Measurements from ENCODE around the gene ARL6IP5.

ARL6IP5 gene

DNA sequence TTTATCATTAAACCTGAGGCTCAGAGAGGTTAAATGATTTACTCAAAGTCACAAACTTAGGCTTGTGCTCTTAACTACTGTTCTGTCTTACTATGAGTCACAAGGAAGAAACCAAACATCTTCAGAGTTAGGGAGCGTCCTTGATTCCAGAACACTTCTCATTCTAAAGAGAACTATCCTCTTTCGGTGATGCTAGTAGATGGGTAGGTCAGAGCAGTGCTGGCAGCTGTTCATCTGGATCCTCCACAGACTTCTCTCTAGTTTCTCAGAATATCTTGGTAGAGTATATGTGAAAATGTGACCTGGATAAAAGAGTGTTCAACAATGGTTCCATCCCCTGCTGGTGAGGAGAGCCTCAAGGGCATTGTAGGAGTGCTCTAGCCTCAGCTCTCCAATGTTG, 3.3 kb downstream of the ARL6IP5 start:
- peak overlapping the region; percentile 49 for H3K4me2 ChIP-seq
- H3K4me3 ChIP-seq (IDR thresholded peaks at IDR 0.05; ENCODE audit: insufficient read depth, low read depth, low read length): no peak overlapping the region

GRCh38 chr3:69090021-69090420, 5.3 kb downstream of the ARL6IP5 start:
- Histone ChIP-seq H3K4me2 (peak overlapping the region; percentile 49), H4K20me1 (ENCODE audit: insufficient read depth) (no peaks in the 10 kb centered on the region)

More for the DNA sequence above, 3.3 kb downstream of the ARL6IP5 start:
- no peaks in the 10 kb centered on the region for H3K27me3 ChIP-seq (ENCODE audit: insufficient read depth, low read depth)
- H2AFZ ChIP-seq (ENCODE audit: low read depth): no peak overlapping the region
- peaks cover 83% of the 10 kb centered on the region for H3K79me2 ChIP-seq (ENCODE audit: insufficient read depth, low read depth)
- no peaks in the 10 kb centered on the region for H4K20me1 ChIP-seq (ENCODE audit: insufficient read depth)
- H3K4me1 ChIP-seq (ENCODE audit: low read depth, poor library complexity, severe bottlenecking): peaks cover 75% of the 10 kb centered on the region
- no peaks in the 10 kb centered on the region for H3K36me3 ChIP-seq (ENCODE audit: insufficient read depth)
- TF ChIP-seq, protein P1, sequence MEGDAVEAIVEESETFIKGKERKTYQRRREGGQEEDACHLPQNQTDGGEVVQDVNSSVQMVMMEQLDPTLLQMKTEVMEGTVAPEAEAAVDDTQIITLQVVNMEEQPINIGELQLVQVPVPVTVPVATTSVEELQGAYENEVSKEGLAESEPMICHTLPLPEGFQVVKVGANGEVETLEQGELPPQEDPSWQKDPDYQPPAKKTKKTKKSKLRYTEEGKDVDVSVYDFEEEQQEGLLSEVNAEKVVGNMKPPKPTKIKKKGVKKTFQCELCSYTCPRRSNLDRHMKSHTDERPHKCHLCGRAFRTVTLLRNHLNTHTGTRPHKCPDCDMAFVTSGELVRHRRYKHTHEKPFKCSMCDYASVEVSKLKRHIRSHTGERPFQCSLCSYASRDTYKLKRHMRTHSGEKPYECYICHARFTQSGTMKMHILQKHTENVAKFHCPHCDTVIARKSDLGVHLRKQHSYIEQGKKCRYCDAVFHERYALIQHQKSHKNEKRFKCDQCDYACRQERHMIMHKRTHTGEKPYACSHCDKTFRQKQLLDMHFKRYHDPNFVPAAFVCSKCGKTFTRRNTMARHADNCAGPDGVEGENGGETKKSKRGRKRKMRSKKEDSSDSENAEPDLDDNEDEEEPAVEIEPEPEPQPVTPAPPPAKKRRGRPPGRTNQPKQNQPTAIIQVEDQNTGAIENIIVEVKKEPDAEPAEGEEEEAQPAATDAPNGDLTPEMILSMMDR (conservative IDR thresholded peaks at IDR 0.05; ENCODE audit: low read depth, low read length): no peak
- peak overlapping the region; percentile 78 for H3K27ac ChIP-seq
- H3K9ac ChIP-seq: peak overlapping the region; percentile 67

GRCh38 chr3:69091389-69092029, 6.8 kb downstream of the ARL6IP5 start:
- peak overlapping the region; percentile 49 for H3K4me2 ChIP-seq
- H3K79me2 ChIP-seq (ENCODE audit: insufficient read depth, low read depth): peaks cover 84% of the 10 kb centered on the region
- no peak overlapping the region for H3K4me3 ChIP-seq (IDR thresholded peaks at IDR 0.05; ENCODE audit: insufficient read depth, low read depth, low read length)
- no peak overlapping the region for H2AFZ ChIP-seq (ENCODE audit: low read depth)
- H3K27me3 ChIP-seq (ENCODE audit: insufficient read depth, low read depth): no peaks in the 10 kb centered on the region
- H3K27ac ChIP-seq: peak overlapping the region; percentile 78
- H3K36me3 ChIP-seq (ENCODE audit: insufficient read depth): no peaks in the 10 kb centered on the region
- H4K20me1 ChIP-seq (ENCODE audit: insufficient read depth): no peaks in the 10 kb centered on the region
- peak overlapping the region; percentile 12; the same call in 1 of the 2 replicates for H3K9ac ChIP-seq
- TF ChIP-seq, protein P1 (conservative IDR thresholded peaks at IDR 0.05; ENCODE audit: low read depth, low read length): no peak
- H3K4me1 ChIP-seq (ENCODE audit: low read depth, poor library complexity, severe bottlenecking): peaks cover 95% of the 10 kb centered on the region

More at GRCh38 chr3:69090021-69090420, 5.3 kb downstream of the ARL6IP5 start:
- Histone ChIP-seq H3K4me1 (ENCODE audit: low read depth, poor library complexity, severe bottlenecking) (peaks cover 80% of the 10 kb centered on the region), H3K9ac (no peak overlapping the region), H3K27ac (peak overlapping the region; percentile 78; the same call in 1 of the 2 replicates), H3K27me3 (ENCODE audit: insufficient read depth, low read depth) (no peaks in the 10 kb centered on the region), H2AFZ (ENCODE audit: low read depth) (no peak overlapping the region), H3K36me3 (ENCODE audit: insufficient read depth) (no peaks in the 10 kb centered on the region), H3K79me2 (ENCODE audit: insufficient read depth, low read depth) (peaks cover 89% of the 10 kb centered on the region), H3K4me3 (IDR thresholded peaks at IDR 0.05; ENCODE audit: insufficient read depth, low read depth, low read length) (no peak overlapping the region)
- TF ChIP-seq, protein P1 (conservative IDR thresholded peaks at IDR 0.05; ENCODE audit: low read depth, low read length): no peak

DNA sequence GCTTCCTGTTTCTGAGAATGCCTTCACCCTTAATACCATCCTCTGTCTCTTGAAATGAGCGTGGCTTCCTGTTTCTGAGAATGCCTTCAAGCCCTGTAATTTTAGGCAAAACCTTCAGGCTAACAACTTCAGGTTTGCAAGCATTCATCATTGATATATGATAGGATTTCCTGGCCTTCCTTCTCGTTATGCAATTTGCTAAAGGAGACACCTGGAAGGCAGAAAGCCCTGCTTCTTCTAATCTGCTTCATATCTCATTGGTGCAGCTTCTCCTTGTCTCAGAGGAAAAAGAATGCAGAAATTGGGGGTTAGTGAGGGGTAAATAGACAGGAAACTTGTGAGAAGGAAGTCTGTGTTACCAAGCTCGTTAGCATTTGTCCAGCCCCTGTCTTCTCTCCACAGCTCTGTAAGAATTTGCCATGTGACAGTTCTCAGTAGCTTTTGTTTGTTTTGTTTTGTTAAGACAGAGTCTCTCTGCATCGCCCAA, 7.3 kb downstream of the ARL6IP5 start:
- Histone ChIP-seq H3K9ac (peak overlapping the region; percentile 12; the same call in 1 of the 2 replicates), H3K4me3 (IDR thresholded peaks at IDR 0.05; ENCODE audit: insufficient read depth, low read depth, low read length) (no peak overlapping the region), H3K36me3 (ENCODE audit: insufficient read depth) (no peaks in the 10 kb centered on the region), H2AFZ (ENCODE audit: low read depth) (no peak overlapping the region), H3K79me2 (ENCODE audit: insufficient read depth, low read depth) (peaks cover 84% of the 10 kb centered on the region), H4K20me1 (ENCODE audit: insufficient read depth) (no peaks in the 10 kb centered on the region), H3K27me3 (ENCODE audit: insufficient read depth, low read depth) (no peaks in the 10 kb centered on the region), H3K4me1 (ENCODE audit: low read depth, poor library complexity, severe bottlenecking) (peaks cover 100% of the 10 kb centered on the region), H3K4me2 (peak overlapping the region; percentile 49), H3K27ac (peak overlapping the region; percentile 78)
- TF ChIP-seq, protein P1 (conservative IDR thresholded peaks at IDR 0.05; ENCODE audit: low read depth, low read length): no peak

Measured in KMS-11 (cell line).